Neural cell (in vitro differentiated cells): ENCODE results near the gene FETUB. TPM values are rescaled to one million over a fixed set of nuclear protein-coding genes. Genes with fewer than 3 reads are reported as not detected.

Experiments used
- H2AFZ ChIP-seq: fragments of 200-600, 300-800 bp; sonication (generic), shearing (Covaris generic); 2 replicates; pipeline ENCODE4 v1.6.0; 2014; ENCODE audit warnings: low read depth, mild to moderate bottlenecking, antibody characterized with exemption, low read length, moderate library complexity
- H3F3A ChIP-seq: fragments of 200-600 bp; shearing (Covaris generic); 2 replicates; pipeline ENCODE4 v1.6.1; 2016; ENCODE audit warnings: mild to moderate bottlenecking, moderate library complexity, mixed read lengths, antibody characterized with exemption, low read length; ENCODE audit not compliant: insufficient read depth, poor library complexity, severe bottlenecking
- H3K27ac ChIP-seq: fragments of 200-600, 300-800 bp; sonication (generic), shearing (Covaris generic); 2 replicates; pipeline ENCODE4 v1.5.1; 2014; ENCODE audit warnings: mild to moderate bottlenecking, low read length, moderate library complexity
- H3K27me3 ChIP-seq: fragments of 300-800, 200-600 bp; sonication (generic), shearing (Covaris generic); 2 replicates; pipeline ENCODE4 v1.6.0; 2014; ENCODE audit warnings: mild to moderate bottlenecking, low read depth, low read length, moderate library complexity; ENCODE audit not compliant: insufficient read depth
- H3K36me3 ChIP-seq: fragments of 300-800, 200-600 bp; sonication (generic), shearing (Covaris generic); 2 replicates; pipeline ENCODE4 v1.5.1; 2014; ENCODE audit warnings: mild to moderate bottlenecking, antibody characterized with exemption, low read length, moderate library complexity; ENCODE audit not compliant: insufficient read depth
- H3K4me2 ChIP-seq: fragments of 300-800, 200-600 bp; sonication (generic), shearing (Covaris generic); 2 replicates; pipeline ENCODE4 v1.6.0; 2014; ENCODE audit warnings: mild to moderate bottlenecking, low read length
- H3K4me3 ChIP-seq: fragments of 300-800, 200-600 bp; sonication (generic), shearing (Covaris generic); 2 replicates; pipeline ENCODE4 v1.5.1; 2014; ENCODE audit warnings: mild to moderate bottlenecking, low read length, moderate library complexity
- H3K79me2 ChIP-seq: fragments of 200-600 bp; shearing (Covaris generic); replicated peaks from 2 replicates; pipeline ENCODE4 v1.6.0; 2014; ENCODE audit warnings: mild to moderate bottlenecking, low read length, moderate library complexity; ENCODE audit not compliant: insufficient read depth
- H3K9ac ChIP-seq: fragments of 300-800, 200-600 bp; sonication (generic), shearing (Covaris generic); 2 replicates; pipeline ENCODE4 v1.6.1; 2016; ENCODE audit warnings: mild to moderate bottlenecking, low read length, mixed read lengths
- H3K9me2 ChIP-seq: fragments of 200-600 bp; shearing (Covaris generic); 2 replicates; pipeline ENCODE4 v1.6.1; 2016; ENCODE audit warnings: mild to moderate bottlenecking, low read length, mixed read lengths; ENCODE audit not compliant: insufficient read depth
- H3K9me3 ChIP-seq: fragments of 200-600, 300-800 bp; sonication (generic), shearing (Covaris generic); 2 replicates; pipeline ENCODE4 v1.6.1; 2016; ENCODE audit warnings: mild to moderate bottlenecking, mixed run types, low read length, moderate library complexity, mixed read lengths
- H4K20me1 ChIP-seq: fragments of 200-600 bp; shearing (Covaris generic); 2 replicates; pipeline ENCODE4 v1.6.1; 2016; ENCODE audit warnings: mild to moderate bottlenecking, mixed run types; ENCODE audit not compliant: insufficient read depth
- CTCF ChIP-seq: fragments of 450-650 bp; IDR thresholded peaks from 2 replicates; pipeline ENCODE4 v1.5.1; 2014; ENCODE audit warnings: antibody characterized with exemption, mild to moderate bottlenecking, moderate library complexity; ENCODE audit not compliant: poor library complexity, severe bottlenecking
- EP300 ChIP-seq: fragments of 450-650 bp; conservative IDR thresholded peaks from 2 replicates; pipeline ENCODE4 v1.6.1; 2014; ENCODE audit warnings: antibody characterized with exemption, mild to moderate bottlenecking, moderate library complexity; ENCODE audit not compliant: poor library complexity, severe bottlenecking
- EZH2 ChIP-seq: fragments of 200-600, 300-800 bp; shearing (Covaris generic), sonication (generic); IDR thresholded peaks from 2 replicates; pipeline ENCODE4 v1.6.1; 2014; ENCODE audit warnings: antibody characterized with exemption, low read length, borderline replicate concordance, mild to moderate bottlenecking; ENCODE audit not compliant: insufficient read depth, poor library complexity, severe bottlenecking
- MXI1 ChIP-seq: fragments of 450-650 bp; conservative IDR thresholded peaks from 2 replicates; pipeline ENCODE4 v1.6.1; 2014; ENCODE audit warnings: antibody characterized with exemption, mild to moderate bottlenecking; ENCODE audit not compliant: poor library complexity, severe bottlenecking
- POLR2AphosphoS5 ChIP-seq: IDR thresholded peaks from 2 replicates; pipeline ENCODE4 v1.6.1; 2012
- RAD21 ChIP-seq: fragments of 450-650 bp; conservative IDR thresholded peaks from 2 replicates; pipeline ENCODE4 v1.6.1; 2014; ENCODE audit warnings: antibody characterized with exemption, mild to moderate bottlenecking, moderate library complexity
- REST ChIP-seq: IDR thresholded peaks from 2 replicates; pipeline ENCODE4 v1.6.1; 2012; ENCODE audit warnings: borderline replicate concordance
- SMC3 ChIP-seq: fragments of 450-650 bp; conservative IDR thresholded peaks from 2 replicates; pipeline ENCODE4 v1.6.1; 2014; ENCODE audit warnings: antibody characterized with exemption, mild to moderate bottlenecking, moderate library complexity; ENCODE audit not compliant: poor library complexity
- TAF1 ChIP-seq: IDR thresholded peaks from 2 replicates; pipeline ENCODE4 v1.6.1; 2012; ENCODE audit warnings: low read depth
- polyA plus RNA-seq: library from polyadenylated mRNA; depleted of rRNA; stranded (reverse); fragments of >200 nt; gene quantifications from 2 replicates; pipeline ENCODE4 v1.2.3, GENCODE V29; 2014

Gene FETUB
- polyA plus RNA-seq, 1 donor from 2014 or later: not detected

GRCh38 chr3:186628756-186629155 lies 11.4 kb upstream of the FETUB start:
- no peak overlapping the region for H2AFZ ChIP-seq
- no peaks in the 10 kb centered on the region for H3K9me2 ChIP-seq
- TF ChIP-seq POLR2AphosphoS5 (no peak), CTCF (no peak), RAD21 (no peak), TAF1 (no peak), SMC3 (no peak), MXI1 (no peak), EZH2 (no peak), EP300 (no peak), REST (no peak)
- no peak overlapping the region for H3K9ac ChIP-seq
- H4K20me1 ChIP-seq: no peaks in the 10 kb centered on the region
- no peaks in the 10 kb centered on the region for H3K27me3 ChIP-seq
- H3K36me3 ChIP-seq: no peaks in the 10 kb centered on the region
- H3K4me2 ChIP-seq: no peak overlapping the region
- H3K9me3 ChIP-seq: no peaks in the 10 kb centered on the region
- no peak overlapping the region for H3K27ac ChIP-seq
- H3K79me2 ChIP-seq: no peaks in the 10 kb centered on the region
- H3F3A ChIP-seq: no peaks in the 10 kb centered on the region
- H3K4me3 ChIP-seq: no peak overlapping the region

- no peaks in the 10 kb centered on the region for H3K79me2 ChIP-seq
- H3K9ac ChIP-seq: no peak overlapping the region
- H3K27ac ChIP-seq: no peak overlapping the region
- no peak overlapping the region for H3K4me3 ChIP-seq
- no peaks in the 10 kb centered on the region for H4K20me1 ChIP-seq
- H2AFZ ChIP-seq: no peak overlapping the region
- H3K9me3 ChIP-seq: no peaks in the 10 kb centered on the region
- H3K27me3 ChIP-seq: no peaks in the 10 kb centered on the region
- H3F3A ChIP-seq: no peaks in the 10 kb centered on the region
- TF ChIP-seq POLR2AphosphoS5 (no peak), EZH2 (no peak), REST (no peak), RAD21 (no peak), TAF1 (no peak), EP300 (no peak), SMC3 (no peak), MXI1 (no peak), CTCF (no peak)
- no peak overlapping the region for H3K4me2 ChIP-seq
- H3K9me2 ChIP-seq: no peaks in the 10 kb centered on the region
- H3K36me3 ChIP-seq: no peaks in the 10 kb centered on the region
Observed at GRCh38 chr3:186630950-186631641, 9.1 kb upstream of the FETUB start.
